Pancreas (tissue), 10 donors: ENCODE results near the gene LRRC3. TPM values are rescaled to one million over a fixed set of nuclear protein-coding genes. Genes with fewer than 3 reads are reported as not detected.

Experiments used
- ATAC-seq, 4 donors: fragments of 200-7000 bp; cut with Tn5 transposase; one replicate each; pipeline versions ENCODE4 v1.8.0 to v1.9.1; 2020; ENCODE audit warnings: mild to moderate bottlenecking in 4 of 4, moderate library complexity in 4 of 4
- DNase-seq, 6 donors: peaks; one replicate each; pipeline ENCODE4 v3.0.0-alpha.2; 2020
- FAIRE-seq: peaks from 2 replicates; lab custom pipeline; 2012; peaks lifted over from hg19 to GRCh38; lab: Jason Lieb, UNC
- H3K27ac ChIP-seq, 4 donors: fragments of 200-600 bp; sonication (generic); 1 replicate in 3 of 4; 2 replicates in 1 of 4; pipeline versions ENCODE4 v1.5.0 to v1.8.0; 2020
- H3K27me3 ChIP-seq, 4 donors: fragments of 200-600 bp; one replicate each; pipeline ENCODE4 v1.8.0; 2021
- H3K36me3 ChIP-seq, 3 donors: fragments of 200-600 bp; sonication (generic) in 1 of 3; one replicate each; pipeline versions ENCODE4 v1.5.0 to v1.8.0; 2020 to 2021
- H3K4me1 ChIP-seq, 3 donors: fragments of 200-600 bp; one replicate each; pipeline ENCODE4 v1.8.0; 2021
- H3K4me3 ChIP-seq, 4 donors: fragments of 200-600 bp; sonication (generic) in 2 of 4; one replicate each; pipeline versions ENCODE4 v1.5.0 to v1.8.0; 2020 to 2021
- H3K9me3 ChIP-seq, 4 donors: fragments of 200-600 bp; one replicate each; pipeline ENCODE4 v1.8.0; 2021
- WGBS, 2 donors: extraction: QIAGEN DNeasy Blood & Tissue Kit; methylation state at CpG; one replicate each; pipeline ENCODE4 v1.1.7; 2013; 5-methylcytosine and 5-hydroxymethylcytosine counted together
- intact Hi-C, 3 donors: fragments of 100-400 bp; cut with DNase I; formaldehyde crosslinking; loops; one replicate each; pipeline versions ENCODE4 v1.11.1 to v1.14.2; 2022
- polyA plus RNA-seq, 2 donors: library from polyadenylated mRNA; stranded (reverse); fragments of 200-250 nt; gene quantifications; one replicate each; pipeline ENCODE4 v1.2.3, GENCODE V29; 2013
- total RNA-seq, 6 donors: library from RNA; stranded (reverse); fragmentation: NEBNext Ultra II Directional in 4 of 6; extraction: Animal tissue kit (Norgen Biotek cat#: 25700) in 4 of 6; gene quantifications; one replicate each; pipeline versions ENCODE4 v1.2.1 to v1.2.4, GENCODE V29; 2021 to 2023
- TF ChIP-seq, protein P1 (sequence below), 4 donors: fragments of 200-600 bp; sonication (generic) in 3 of 4; IDR thresholded peaks; one replicate each; pipeline versions ENCODE4 v1.5.0 to v1.8.0; 2021; ENCODE audit warnings: antibody characterized with exemption in 4 of 4
- donor health status: healthy with polysubstance abuse.
- donor health status: DM: no; HTN: no; CAD: no; lungs with moderate emphysema.
- donor health status: DM: no; HTN: no; CAD: no.
- donor health status: control.
- donor health status: control.
- donor health status: Bipolar disorder and iron deficiency.
- donor health status: DM: yes; HTN: yes; CAD: no.
- donor health status: DM: no; HTN: no; CAD: no.
- donor health status: DM: no; HTN: no; CAD: no.
- donor health status: DM: yes; HTN: yes; CAD: no.

Gene LRRC3
- total and polyA plus RNA-seq, 8 donors = 0.35 to 1.7 (median 0.47) TPM

DNA sequence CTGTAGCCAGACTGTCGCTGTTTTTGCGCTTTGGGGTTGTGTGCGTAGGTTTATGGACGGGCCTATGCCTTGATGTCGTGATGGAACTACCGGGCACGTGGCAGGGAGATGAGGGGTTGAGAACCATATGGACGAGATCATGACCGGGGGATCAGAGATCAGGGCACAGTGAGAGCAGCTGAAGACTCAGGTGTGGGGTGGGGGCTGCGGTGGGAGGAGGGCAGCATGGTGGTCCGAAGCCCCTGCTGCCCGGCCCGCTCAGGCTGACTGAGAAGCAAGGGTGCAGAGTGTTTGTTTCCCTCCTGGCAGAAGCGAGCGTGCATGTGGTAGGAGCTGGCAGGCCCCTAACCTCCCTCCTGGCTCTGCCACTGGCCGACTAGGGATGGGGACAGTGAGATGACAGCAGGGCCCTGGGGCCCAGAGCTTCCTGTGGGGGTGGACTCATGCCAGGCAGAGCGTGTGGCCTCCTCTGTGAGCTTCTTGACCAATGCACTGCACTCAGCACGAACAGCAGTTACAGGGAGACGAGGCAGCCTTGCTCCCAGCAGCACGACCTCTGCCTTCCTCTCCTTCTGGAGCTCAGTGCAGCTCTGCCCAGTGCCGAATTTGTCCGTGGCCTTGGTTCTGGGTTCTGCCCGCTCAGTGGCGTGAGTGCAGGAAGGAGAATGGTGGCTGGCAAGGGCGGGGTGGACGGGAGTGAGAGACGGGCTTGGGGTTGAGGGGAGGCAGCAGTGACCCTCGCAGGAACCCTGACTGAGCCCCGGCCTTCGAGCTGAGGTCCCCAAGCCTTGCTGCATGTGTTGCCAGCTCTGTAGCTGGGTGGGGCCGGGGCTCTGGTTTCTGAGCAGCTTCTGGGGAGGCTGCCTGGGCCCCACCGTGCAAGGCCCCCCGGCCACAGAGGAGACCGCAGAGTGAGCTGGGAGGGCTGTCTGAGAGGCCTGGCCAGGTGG, 22.2 kb upstream of the LRRC3 start:
- H3K27ac ChIP-seq = no peak overlapping the region
- WGBS, 2 donors = 72 to 80% methylated on average over 33 to 34 of the region's 34 CpGs
- H3K4me3 ChIP-seq = no peak overlapping the region
- ATAC-seq (no peak), DNase-seq (peak in 3 of 6 donors; percentile 7 to 60 (median 8)), FAIRE-seq (no peak)
- H3K27me3 ChIP-seq = no peaks in the 10 kb centered on the region
- H3K36me3 ChIP-seq = no peaks in the 10 kb centered on the region
- intact Hi-C loops = no loop called here
- H3K4me1 ChIP-seq = no peaks in the 10 kb centered on the region
- TF ChIP-seq, protein P1, sequence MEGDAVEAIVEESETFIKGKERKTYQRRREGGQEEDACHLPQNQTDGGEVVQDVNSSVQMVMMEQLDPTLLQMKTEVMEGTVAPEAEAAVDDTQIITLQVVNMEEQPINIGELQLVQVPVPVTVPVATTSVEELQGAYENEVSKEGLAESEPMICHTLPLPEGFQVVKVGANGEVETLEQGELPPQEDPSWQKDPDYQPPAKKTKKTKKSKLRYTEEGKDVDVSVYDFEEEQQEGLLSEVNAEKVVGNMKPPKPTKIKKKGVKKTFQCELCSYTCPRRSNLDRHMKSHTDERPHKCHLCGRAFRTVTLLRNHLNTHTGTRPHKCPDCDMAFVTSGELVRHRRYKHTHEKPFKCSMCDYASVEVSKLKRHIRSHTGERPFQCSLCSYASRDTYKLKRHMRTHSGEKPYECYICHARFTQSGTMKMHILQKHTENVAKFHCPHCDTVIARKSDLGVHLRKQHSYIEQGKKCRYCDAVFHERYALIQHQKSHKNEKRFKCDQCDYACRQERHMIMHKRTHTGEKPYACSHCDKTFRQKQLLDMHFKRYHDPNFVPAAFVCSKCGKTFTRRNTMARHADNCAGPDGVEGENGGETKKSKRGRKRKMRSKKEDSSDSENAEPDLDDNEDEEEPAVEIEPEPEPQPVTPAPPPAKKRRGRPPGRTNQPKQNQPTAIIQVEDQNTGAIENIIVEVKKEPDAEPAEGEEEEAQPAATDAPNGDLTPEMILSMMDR (IDR thresholded peaks at IDR 0.05) = no peak
- H3K9me3 ChIP-seq = peaks cover 0 to 4% (median 0%) of the 10 kb centered on the region in 4 donors

DNA sequence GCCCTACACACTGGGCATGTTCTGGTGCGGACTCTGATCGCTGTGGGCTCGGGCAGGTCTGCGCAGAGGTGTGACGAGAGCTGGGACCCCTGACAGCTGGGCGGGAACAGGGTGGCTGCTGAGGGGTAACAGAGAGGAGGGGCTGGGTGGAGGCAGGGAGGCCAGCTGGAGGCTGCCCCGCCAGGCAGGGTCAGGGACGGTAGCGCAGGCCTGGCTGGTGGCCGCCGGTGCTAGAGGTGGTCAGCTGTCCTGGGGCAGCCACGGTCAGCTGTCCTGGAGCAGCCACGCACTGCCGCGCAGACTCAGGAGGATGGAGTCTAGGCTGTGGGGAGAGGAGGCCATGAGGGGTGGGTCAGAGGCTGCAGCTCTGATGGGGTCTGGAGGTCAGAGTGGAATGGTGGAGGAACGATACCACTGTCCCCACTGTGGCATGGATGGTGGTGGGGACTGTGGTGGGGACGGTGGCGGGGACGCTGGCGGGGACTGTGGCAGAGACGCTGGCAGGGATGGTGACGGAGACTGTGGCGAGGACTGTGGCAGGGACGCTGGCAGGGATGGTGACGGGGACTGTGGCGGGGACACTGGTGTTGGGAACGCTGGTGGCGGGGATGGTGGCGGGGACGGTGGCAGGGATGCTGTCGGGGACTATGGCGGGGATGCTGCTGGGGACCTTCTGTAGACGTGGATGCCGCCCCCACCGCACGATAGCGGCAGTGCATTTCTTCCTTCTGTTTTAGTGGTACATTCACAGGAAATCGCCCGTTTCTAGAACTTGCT, 21.3 kb upstream of the LRRC3 start:
- intact Hi-C loops = no loop called here
- ATAC-seq (no peak), DNase-seq (peak in 3 of 6 donors; percentile 5 to 64 (median 12)), FAIRE-seq (no peak)
- 89 to 96% methylated on average over 35 to 39 of the region's 39 CpGs for WGBS, 2 donors
- Histone ChIP-seq H3K4me3 (no peak overlapping the region), H3K9me3 (peaks cover 0 to 4% (median 0%) of the 10 kb centered on the region in 4 donors), H3K27ac (no peak overlapping the region), H3K36me3 (no peaks in the 10 kb centered on the region), H3K4me1 (no peaks in the 10 kb centered on the region), H3K27me3 (no peaks in the 10 kb centered on the region)
- TF ChIP-seq, protein P1 (IDR thresholded peaks at IDR 0.05) = no peak

DNA sequence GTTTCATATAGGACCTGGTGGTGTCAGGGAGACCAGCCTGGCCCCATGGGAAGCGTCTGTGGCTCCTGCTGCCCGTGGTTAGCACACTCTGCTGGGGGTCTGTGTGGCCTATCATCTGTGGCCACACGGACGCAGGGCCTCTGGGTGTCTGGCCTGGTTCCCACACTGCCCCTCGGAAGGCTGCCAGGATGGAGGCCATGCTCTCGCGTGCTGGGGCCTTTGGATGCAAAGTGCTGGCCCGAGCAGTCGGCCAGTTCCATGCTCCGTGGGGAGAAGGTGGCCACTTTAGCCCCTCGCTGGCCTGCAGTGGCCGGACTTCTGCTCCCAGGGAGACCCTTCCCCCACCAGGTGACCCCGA, 20.8 kb upstream of the LRRC3 start:
- no peak overlapping the region for H3K4me3 ChIP-seq
- TF ChIP-seq, protein P1 (IDR thresholded peaks at IDR 0.05) = no peak
- H3K27me3 ChIP-seq = no peaks in the 10 kb centered on the region
- DNase-seq = peak in 1 of 6 donors; percentile 0
- no peaks in the 10 kb centered on the region for H3K36me3 ChIP-seq
- FAIRE-seq = no peak
- intact Hi-C loops = no loop called here
- no peak overlapping the region for H3K27ac ChIP-seq
- no peak for ATAC-seq
- peaks cover 0 to 2% (median 0%) of the 10 kb centered on the region in 4 donors for H3K9me3 ChIP-seq
- WGBS, 2 donors = 62 to 72% methylated on average over 13 of the region's 13 CpGs
- no peaks in the 10 kb centered on the region for H3K4me1 ChIP-seq

DNA sequence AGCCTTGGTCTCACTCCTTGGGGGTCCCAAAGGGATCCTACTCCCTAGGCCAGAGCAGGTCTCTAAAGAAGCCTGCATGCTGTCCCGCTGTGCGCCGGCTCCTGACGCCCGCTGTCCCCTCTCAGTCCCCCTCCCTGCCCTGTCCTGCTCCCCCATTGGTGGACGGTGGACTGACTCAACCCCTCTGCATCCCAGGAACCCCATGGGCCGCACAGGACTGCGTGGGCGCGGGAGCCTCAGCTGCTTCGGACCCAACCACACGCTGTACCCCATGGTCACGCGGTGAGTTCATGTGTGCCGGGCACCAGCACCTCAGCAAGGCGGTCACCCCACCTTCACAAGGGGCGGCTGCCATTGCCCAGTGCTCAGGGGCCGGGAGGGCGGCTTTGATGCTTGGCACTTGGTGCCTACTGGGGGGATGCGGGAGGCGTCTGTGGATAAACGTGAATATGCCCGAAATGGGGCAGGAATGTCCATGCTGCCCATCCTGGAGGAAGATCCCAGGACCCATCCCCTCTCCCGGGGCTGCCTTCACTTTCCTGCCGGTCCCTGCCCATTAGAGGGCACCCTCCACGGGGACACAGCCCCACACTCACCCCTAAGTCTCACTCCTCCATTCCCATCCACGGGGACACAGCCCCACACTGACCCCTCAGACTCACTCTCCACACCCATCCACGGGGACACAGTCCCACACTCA, 20.2 kb upstream of the LRRC3 start:
- Histone ChIP-seq H3K4me3 (no peak overlapping the region), H3K27me3 (no peaks in the 10 kb centered on the region), H3K9me3 (no peaks in the 10 kb centered on the region), H3K36me3 (no peaks in the 10 kb centered on the region), H3K27ac (no peak overlapping the region), H3K4me1 (no peaks in the 10 kb centered on the region)
- intact Hi-C loops = no loop called here
- DNase-seq (peak in 5 of 6 donors; percentile 0 to 60 (median 10)), ATAC-seq (no peak), FAIRE-seq (no peak)
- TF ChIP-seq, protein P1 (IDR thresholded peaks at IDR 0.05) = no peak
- WGBS, 2 donors = 73 to 77% methylated on average over 28 of the region's 28 CpGs
